Activated CD4-positive, alpha-beta memory T cell treated with anti-CD3 and anti-CD28 coated beads for 36 hours (primary cell): ENCODE results near the gene DGKG. TPM values are rescaled to one million over a fixed set of nuclear protein-coding genes. Genes with fewer than 3 reads are reported as not detected.

Experiments used
- CTCF ChIA-PET: fragments of 350-600 bp; sonication (Branson Sonifier 250); formaldehyde crosslinking; loops from one replicate; lab custom pipeline; 2021; ENCODE audit warnings: antibody characterized with exemption, inconsistent platforms; lab: Charles Lee
- POLR2A ChIA-PET: fragments of 350-600 bp; sonication (Branson Sonifier 250); formaldehyde crosslinking; loops from one replicate; lab custom pipeline; 2021; ENCODE audit warnings: antibody characterized with exemption; lab: Charles Lee
- DNase-seq: peaks from one replicate; pipeline ENCODE4 v3.0.0-alpha.2; 2020
- H3K27ac Mint-ChIP-seq: one replicate; pipeline ENCODE4 v1.8.0; 2021; ENCODE audit warnings: mixed read lengths
- H3K27me3 Mint-ChIP-seq: one replicate; pipeline ENCODE4 v1.8.0; 2021; ENCODE audit warnings: mixed read lengths
- H3K36me3 Mint-ChIP-seq: one replicate; pipeline ENCODE4 v1.8.0; 2021; ENCODE audit warnings: mixed read lengths
- H3K4me1 Mint-ChIP-seq: one replicate; pipeline ENCODE4 v1.8.0; 2021; ENCODE audit warnings: low read depth, mixed read lengths
- H3K4me3 Mint-ChIP-seq: one replicate; pipeline ENCODE4 v1.8.0; 2021; ENCODE audit warnings: mild to moderate bottlenecking, mixed read lengths
- H3K9me3 Mint-ChIP-seq: one replicate; pipeline ENCODE4 v1.8.0; 2021; ENCODE audit warnings: mixed read lengths
- intact Hi-C: fragments of 100-400 bp; cut with micrococcal nuclease; formaldehyde crosslinking; loops from one replicate; pipeline ENCODE4 v1.15.1; 2023
- total RNA-seq, 2 experiments: library from RNA; stranded (reverse); gene quantifications; one replicate each; pipeline ENCODE4 v1.2.3, GENCODE V29; 2021

The DGKG gene
- total RNA-seq, 2 experiments from 2014 or later, result 0.12 to 0.39 TPM

DNA sequence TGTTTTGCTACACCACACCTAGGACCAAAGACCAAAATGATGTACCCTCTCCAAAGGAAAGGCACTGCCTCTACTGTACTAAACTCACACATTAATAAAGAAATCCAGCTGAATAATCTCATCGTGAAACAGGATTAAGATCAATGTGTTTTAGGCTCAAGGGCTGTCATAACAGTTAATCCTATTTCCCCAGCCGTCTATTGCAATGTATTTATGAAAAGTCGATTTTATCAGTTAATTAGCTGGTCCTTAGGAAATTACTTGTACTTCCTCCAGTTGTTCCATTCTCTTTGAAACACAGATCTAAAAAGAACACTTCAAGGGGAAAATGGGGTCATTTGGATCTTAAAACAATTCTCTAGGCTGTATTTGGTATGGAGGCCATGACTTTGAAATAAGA is 261.6 kb downstream of the DGKG start:
- H3K27ac Mint-ChIP-seq, result no peak overlapping the region
- peaks cover 69% of the 10 kb centered on the region for H3K27me3 Mint-ChIP-seq
- POLR2A ChIA-PET, result no interaction called here
- CTCF ChIA-PET, result no interaction called here
- H3K4me3 Mint-ChIP-seq, result no peak overlapping the region
- no peak for DNase-seq
- intact Hi-C loops, result no loop called here
- no peaks in the 10 kb centered on the region for H3K9me3 Mint-ChIP-seq
- no peaks in the 10 kb centered on the region for H3K36me3 Mint-ChIP-seq
- peaks cover 5% of the 10 kb centered on the region for H3K4me1 Mint-ChIP-seq

DNA sequence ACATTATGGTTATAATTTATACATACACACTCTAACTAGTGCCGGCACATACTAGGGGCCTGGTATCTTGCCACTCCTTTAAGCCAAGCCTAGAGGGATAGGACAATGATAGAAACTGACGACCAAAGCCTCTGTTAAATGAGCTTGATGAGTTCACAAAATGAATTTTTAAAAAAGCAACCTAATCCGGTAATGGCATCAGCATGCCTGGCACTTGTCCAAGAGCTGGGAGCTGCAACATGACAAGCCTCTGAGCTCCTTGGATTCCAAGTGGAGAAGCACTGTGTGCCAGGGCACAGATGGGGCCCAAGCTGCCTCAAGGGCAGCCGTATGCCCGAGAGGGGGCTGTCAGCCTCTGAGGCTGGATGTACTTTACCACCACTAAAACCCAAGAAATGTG is 262.9 kb downstream of the DGKG start:
- Mint-ChIP-seq H3K4me1 (peaks cover 3% of the 10 kb centered on the region), H3K36me3 (no peaks in the 10 kb centered on the region), H3K27me3 (peaks cover 72% of the 10 kb centered on the region), H3K27ac (no peak overlapping the region), H3K4me3 (no peak overlapping the region), H3K9me3 (no peaks in the 10 kb centered on the region)
- CTCF ChIA-PET, result no interaction called here
- POLR2A ChIA-PET, result no interaction called here
- intact Hi-C loops, result no loop called here
- DNase-seq, result no peak

DNA sequence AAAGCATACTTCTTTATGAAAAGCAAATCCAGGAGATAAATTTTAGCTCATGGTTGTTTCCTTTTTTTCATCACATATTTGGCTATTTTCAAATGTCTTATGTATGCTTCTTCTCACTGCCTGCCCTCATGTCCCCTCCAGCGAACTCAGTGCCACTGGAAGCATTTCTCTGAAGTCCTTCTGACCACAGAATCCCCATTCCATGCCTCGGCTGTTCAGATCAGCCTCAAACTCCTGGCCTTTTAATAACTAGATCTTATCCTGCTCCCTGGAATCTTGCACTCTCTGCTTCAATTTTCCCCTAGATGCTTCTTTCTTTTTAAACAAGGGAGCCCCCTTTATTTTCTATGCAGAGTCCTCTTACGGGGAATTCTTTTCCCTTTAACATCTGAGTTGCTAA is 263.3 kb downstream of the DGKG start:
- H3K27me3 Mint-ChIP-seq, result peaks cover 70% of the 10 kb centered on the region
- H3K27ac Mint-ChIP-seq, result no peak overlapping the region
- DNase-seq, result no peak
- ChIA-PET POLR2A (no interaction called here), CTCF (no interaction called here)
- H3K36me3 Mint-ChIP-seq, result no peaks in the 10 kb centered on the region
- no peaks in the 10 kb centered on the region for H3K4me1 Mint-ChIP-seq
- no peak overlapping the region for H3K4me3 Mint-ChIP-seq
- no peaks in the 10 kb centered on the region for H3K9me3 Mint-ChIP-seq
- intact Hi-C loops, result no loop called here

DNA sequence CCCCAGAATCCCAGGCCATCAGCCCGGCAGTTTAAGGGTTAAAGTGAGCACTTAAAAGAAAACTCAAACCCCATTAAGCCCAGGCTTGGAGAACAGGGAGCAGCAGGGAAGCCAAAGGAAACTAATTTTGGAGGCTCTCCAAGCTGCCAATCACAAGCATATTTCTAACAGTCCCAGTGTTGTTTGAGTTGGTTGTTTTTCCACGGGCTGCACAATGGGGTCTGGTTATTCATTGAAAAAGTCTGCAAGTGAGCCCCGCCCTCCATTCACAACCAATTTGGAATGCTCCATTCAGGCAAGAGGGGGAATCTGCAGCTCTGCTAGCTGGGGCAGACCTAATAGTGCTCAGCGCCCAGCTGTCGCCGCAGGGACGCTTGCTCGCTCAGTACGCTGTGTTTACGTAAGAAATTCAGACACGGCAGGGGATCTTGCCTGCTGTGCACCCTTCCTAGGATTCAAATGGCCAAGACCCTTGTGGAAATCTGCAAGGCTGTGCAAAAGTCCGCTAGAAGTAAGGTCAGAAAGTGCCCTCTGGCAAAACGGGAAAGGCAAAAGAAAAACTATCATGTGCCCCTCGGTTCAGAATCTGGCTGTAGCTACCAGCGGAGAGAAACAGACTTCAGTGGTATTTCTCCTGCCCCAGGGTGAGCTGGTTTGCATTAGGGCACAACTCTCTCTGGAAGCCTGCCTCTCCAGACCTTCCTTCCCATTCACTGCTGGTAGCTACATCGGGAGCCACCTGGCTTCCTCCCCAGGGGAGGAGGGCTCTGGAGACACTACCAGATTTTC is 264.2 kb downstream of the DGKG start:
- Mint-ChIP-seq H3K4me1 (no peaks in the 10 kb centered on the region), H3K9me3 (no peaks in the 10 kb centered on the region), H3K4me3 (no peak overlapping the region), H3K36me3 (no peaks in the 10 kb centered on the region), H3K27ac (no peak overlapping the region), H3K27me3 (peaks cover 67% of the 10 kb centered on the region)
- no peak for DNase-seq
- CTCF ChIA-PET, result interaction anchor here (1.0 kb wide), 1 partner anchor 143 kb away, joined by 3 read pairs; no protein-coding TSS in a partner anchor
- intact Hi-C loops, result no loop called here
- POLR2A ChIA-PET, result no interaction called here

DNA sequence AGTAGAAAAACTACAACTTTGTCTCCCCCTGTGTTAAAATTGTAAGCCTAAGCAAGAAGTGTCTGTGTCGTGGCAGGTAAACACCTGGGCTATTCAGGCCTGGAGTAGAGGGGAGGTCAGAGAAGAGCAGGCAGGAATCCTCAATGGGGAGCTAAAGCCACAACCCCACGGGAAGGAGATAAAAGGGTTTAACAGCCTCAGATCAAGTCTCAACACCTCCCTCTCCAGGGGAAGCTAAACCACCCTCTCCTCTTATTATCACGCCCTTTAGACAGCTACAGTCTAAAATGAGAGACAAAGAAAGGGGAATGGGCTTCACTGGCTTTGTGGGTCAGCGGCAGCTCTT is 264.7 kb downstream of the DGKG start:
- Mint-ChIP-seq H3K36me3 (no peaks in the 10 kb centered on the region), H3K4me3 (no peak overlapping the region), H3K9me3 (no peaks in the 10 kb centered on the region), H3K27me3 (peaks cover 63% of the 10 kb centered on the region), H3K4me1 (no peaks in the 10 kb centered on the region), H3K27ac (no peak overlapping the region)
- intact Hi-C loops, result no loop called here
- ChIA-PET CTCF (interaction anchor here (1.0 to 1.2 kb wide), 2 partner anchors 144 to 154 kb away, joined by 3 read pairs; no protein-coding TSS in a partner anchor), POLR2A (no interaction called here)
- DNase-seq, result no peak

Other genes starting within 250 kb of the DGKG start
- gene CRYGS, start 182.1 kb upstream of the DGKG start, total RNA-seq, result 1 to 10 TPM; 2.5 to 2.7 TPM
- gene TBCCD1, start 205.1 kb upstream of the DGKG start, total RNA-seq, result 10 to 100 TPM; 10.6 to 12.1 TPM
- 10 to 100 TPM; 36.9 to 39.5 TPM for gene DNAJB11, start 208.5 kb upstream of the DGKG start, total RNA-seq